HL-60 (cell line): Measurements from ENCODE around the gene SNRPA.

Experiments
- DNase-seq, 2 experiments: peaks; one replicate each; pipeline ENCODE4 v3.0.0-alpha.2; 2010 to 2020; ENCODE audit warnings: low read depth in 1 of 2, low spot score in 1 of 2
- H3K27ac ChIP-seq: fragments of 250-450 bp; sonication (Bioruptor Pico); replicated peaks from 2 replicates; pipeline ENCODE4 v1.5.1; 2020; ENCODE audit warnings: mild to moderate bottlenecking, moderate library complexity
- H3K27me3 ChIP-seq: fragments of 250-450 bp; sonication (Bioruptor Pico); 2 replicates; pipeline ENCODE4 v1.5.1; 2021; ENCODE audit warnings: mild to moderate bottlenecking, moderate library complexity; ENCODE audit not compliant: insufficient read depth, poor library complexity, severe bottlenecking
- H3K4me3 ChIP-seq: replicated peaks from 2 replicates; pipeline ENCODE4 v1.5.1; 2011; ENCODE audit warnings: mild to moderate bottlenecking, control low read depth, low read length; ENCODE audit not compliant: insufficient read depth
- GABPA ChIP-seq: IDR thresholded peaks from 2 replicates; pipeline ENCODE4 v1.6.1; 2012; ENCODE audit warnings: low read depth
- POLR2AphosphoS5 ChIP-seq: IDR thresholded peaks from 2 replicates; pipeline ENCODE4 v1.6.1; 2012; ENCODE audit warnings: low read depth
- SPI1 ChIP-seq: IDR thresholded peaks from 2 replicates; pipeline ENCODE4 v1.6.1; 2012; ENCODE audit warnings: low read depth, mild to moderate bottlenecking, borderline replicate concordance
- TF ChIP-seq, protein P1 (sequence below): IDR thresholded peaks from 2 replicates; pipeline ENCODE4 v1.6.1; 2012; ENCODE audit warnings: low read depth; ENCODE audit not compliant: insufficient replicate concordance
- TF ChIP-seq, protein P2 (sequence below): IDR thresholded peaks from one replicate; pipeline ENCODE4 v1.5.1; 2011; ENCODE audit warnings: low read length, control low read depth, inconsistent platforms; ENCODE audit not compliant: insufficient read depth

The SNRPA gene

DNA sequence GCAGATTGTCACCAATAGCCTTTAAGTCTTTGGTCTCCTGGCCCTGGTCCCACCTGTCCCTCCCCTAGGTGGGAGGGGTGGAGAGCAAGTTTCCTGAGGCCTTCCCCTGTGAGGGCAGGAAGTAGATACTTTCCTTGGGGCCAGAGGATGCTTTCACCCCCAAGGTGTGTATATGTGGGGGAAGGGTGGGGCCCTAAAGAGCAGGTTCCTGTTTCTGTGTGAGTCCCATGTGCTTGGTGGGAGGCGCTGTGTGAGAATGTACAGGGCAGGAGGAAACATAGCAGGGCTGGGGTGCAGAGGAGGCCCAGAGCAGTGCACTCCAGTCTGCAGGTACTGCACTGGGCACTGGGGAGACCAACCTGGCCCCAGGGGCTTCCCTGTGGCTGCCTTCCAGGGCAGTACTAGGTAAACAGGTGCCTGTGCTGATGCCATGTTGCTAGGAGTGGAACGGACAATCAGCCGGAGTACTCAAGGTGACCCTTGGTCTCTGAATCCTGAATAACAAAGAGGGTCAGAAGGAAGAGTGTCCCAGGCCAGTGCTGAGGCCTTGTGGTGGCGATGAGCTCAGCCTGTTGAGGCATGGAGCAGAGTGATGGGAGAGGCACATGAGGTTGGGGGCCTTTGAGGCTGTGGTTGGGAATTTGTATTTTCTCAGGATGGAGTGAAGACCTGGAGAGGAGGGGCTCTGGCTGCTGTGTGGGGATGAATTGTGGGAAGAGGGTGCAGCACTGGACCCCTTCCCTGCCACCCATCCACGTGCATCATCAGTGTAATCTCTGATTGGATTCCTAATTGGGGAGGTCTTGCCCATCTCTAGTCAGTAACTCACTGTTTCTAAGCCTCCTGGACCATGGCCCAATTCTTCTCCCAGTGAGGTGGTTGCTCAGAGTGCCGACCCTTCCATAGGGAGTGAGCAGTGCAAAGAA is 53.1 kb downstream of the SNRPA start:
- TF ChIP-seq GABPA, result no peak
- TF ChIP-seq SPI1, result peak; percentile 20; the same call in 1 of the 2 replicates
- TF ChIP-seq POLR2AphosphoS5, result 0 out of 2 replicates have a peak, but pooled peaks have one; percentile 6
- TF ChIP-seq, protein P1, sequence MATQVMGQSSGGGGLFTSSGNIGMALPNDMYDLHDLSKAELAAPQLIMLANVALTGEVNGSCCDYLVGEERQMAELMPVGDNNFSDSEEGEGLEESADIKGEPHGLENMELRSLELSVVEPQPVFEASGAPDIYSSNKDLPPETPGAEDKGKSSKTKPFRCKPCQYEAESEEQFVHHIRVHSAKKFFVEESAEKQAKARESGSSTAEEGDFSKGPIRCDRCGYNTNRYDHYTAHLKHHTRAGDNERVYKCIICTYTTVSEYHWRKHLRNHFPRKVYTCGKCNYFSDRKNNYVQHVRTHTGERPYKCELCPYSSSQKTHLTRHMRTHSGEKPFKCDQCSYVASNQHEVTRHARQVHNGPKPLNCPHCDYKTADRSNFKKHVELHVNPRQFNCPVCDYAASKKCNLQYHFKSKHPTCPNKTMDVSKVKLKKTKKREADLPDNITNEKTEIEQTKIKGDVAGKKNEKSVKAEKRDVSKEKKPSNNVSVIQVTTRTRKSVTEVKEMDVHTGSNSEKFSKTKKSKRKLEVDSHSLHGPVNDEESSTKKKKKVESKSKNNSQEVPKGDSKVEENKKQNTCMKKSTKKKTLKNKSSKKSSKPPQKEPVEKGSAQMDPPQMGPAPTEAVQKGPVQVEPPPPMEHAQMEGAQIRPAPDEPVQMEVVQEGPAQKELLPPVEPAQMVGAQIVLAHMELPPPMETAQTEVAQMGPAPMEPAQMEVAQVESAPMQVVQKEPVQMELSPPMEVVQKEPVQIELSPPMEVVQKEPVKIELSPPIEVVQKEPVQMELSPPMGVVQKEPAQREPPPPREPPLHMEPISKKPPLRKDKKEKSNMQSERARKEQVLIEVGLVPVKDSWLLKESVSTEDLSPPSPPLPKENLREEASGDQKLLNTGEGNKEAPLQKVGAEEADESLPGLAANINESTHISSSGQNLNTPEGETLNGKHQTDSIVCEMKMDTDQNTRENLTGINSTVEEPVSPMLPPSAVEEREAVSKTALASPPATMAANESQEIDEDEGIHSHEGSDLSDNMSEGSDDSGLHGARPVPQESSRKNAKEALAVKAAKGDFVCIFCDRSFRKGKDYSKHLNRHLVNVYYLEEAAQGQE, result no peak
- TF ChIP-seq, protein P2, sequence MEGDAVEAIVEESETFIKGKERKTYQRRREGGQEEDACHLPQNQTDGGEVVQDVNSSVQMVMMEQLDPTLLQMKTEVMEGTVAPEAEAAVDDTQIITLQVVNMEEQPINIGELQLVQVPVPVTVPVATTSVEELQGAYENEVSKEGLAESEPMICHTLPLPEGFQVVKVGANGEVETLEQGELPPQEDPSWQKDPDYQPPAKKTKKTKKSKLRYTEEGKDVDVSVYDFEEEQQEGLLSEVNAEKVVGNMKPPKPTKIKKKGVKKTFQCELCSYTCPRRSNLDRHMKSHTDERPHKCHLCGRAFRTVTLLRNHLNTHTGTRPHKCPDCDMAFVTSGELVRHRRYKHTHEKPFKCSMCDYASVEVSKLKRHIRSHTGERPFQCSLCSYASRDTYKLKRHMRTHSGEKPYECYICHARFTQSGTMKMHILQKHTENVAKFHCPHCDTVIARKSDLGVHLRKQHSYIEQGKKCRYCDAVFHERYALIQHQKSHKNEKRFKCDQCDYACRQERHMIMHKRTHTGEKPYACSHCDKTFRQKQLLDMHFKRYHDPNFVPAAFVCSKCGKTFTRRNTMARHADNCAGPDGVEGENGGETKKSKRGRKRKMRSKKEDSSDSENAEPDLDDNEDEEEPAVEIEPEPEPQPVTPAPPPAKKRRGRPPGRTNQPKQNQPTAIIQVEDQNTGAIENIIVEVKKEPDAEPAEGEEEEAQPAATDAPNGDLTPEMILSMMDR, result no peak
- H3K27ac ChIP-seq, result peak overlapping the region; percentile 49
- no peak overlapping the region for H3K4me3 ChIP-seq
- H3K27me3 ChIP-seq, result no peaks in the 10 kb centered on the region
- peak in 1 of 2 experiments; percentile 68 for DNase-seq

DNA sequence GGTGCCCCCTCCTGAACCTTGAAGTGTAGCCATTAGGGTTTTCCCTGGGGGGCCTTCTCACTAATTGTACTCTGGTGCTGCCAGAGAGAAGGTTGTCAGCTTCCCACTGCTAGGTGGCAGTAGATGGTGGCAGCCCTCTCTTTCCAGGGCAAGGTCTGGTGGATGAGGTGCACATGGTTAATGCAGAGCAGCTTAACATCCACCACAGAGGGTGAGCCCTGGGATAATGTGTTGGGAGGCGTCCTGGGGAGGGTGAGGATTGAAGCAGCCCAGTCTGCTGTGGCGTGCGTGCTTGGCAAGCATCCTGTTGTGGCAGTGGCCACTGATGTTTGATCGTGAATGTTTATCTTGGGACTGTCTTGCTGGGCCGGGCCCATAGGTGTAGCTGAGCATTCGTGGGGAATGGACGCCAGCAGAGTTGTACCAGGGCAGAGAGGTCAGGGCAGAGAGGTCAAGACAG is 53.8 kb downstream of the SNRPA start:
- Histone ChIP-seq H3K27me3 (no peaks in the 10 kb centered on the region), H3K27ac (no peak overlapping the region), H3K4me3 (no peak overlapping the region)
- DNase-seq, result no peak
- TF ChIP-seq SPI1 (no peak), POLR2AphosphoS5 (no peak), GABPA (no peak)
- TF ChIP-seq, protein P1, result no peak
- TF ChIP-seq, protein P2, result no peak

DNA sequence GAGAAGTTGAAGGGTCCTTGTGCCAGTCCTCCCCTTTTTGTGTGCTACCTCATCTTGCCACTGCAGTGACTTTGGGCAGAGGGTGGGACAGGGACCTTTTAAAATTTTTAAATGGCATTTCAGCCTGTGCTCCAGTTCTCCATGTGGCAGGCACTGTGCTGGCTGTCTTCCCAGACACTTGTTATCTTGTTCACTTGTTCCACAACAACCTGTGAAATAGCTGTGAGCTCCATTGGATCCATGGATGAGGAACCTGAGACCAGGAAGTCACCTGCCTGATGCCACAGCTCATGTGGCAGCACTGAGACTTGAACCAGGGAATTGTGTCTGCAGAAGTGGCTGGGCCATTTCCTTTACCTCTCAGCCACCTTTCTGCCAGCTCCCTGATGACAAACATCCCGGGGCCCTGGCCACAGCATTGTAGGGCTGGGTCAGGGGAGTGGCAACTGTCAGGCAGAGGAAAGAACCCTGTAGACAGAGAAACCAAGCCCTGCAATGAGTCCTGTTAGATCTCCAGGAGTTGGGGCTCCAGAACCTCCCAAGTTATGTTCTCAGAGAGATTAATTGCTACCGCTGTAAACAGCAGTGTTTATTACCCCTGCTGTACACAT is 54.4 kb downstream of the SNRPA start:
- DNase-seq, result no peak
- Histone ChIP-seq H3K27ac (no peak overlapping the region), H3K27me3 (no peaks in the 10 kb centered on the region), H3K4me3 (no peak overlapping the region)
- TF ChIP-seq GABPA (no peak), SPI1 (no peak), POLR2AphosphoS5 (no peak; the same call in 1 of the 2 replicates)
- TF ChIP-seq, protein P1, result no peak
- TF ChIP-seq, protein P2, result no peak
